Endothelial cell (in vitro differentiated cells): ENCODE measurements around the gene P3H3. TPM values are rescaled to one million over a fixed set of nuclear protein-coding genes. Genes with fewer than 3 reads are reported as not detected.

Source experiments
- DNase-seq: peaks from one replicate; pipeline ENCODE4 v3.0.0; 2021; ENCODE audit warnings: low spot score
- H3K27ac Mint-ChIP-seq: one replicate; pipeline ENCODE4 v1.8.0; 2021; ENCODE audit warnings: mixed read lengths, inconsistent platforms; ENCODE audit not compliant: unreplicated experiment
- H3K27me3 Mint-ChIP-seq: one replicate; pipeline ENCODE4 v1.8.0; 2021; ENCODE audit warnings: mild to moderate bottlenecking, moderate library complexity, mixed read lengths, inconsistent platforms; ENCODE audit not compliant: unreplicated experiment
- H3K36me3 Mint-ChIP-seq: one replicate; pipeline ENCODE4 v1.8.0; 2021; ENCODE audit warnings: mild to moderate bottlenecking, low read depth, mixed read lengths, inconsistent platforms; ENCODE audit not compliant: unreplicated experiment
- H3K4me1 Mint-ChIP-seq: one replicate; pipeline ENCODE4 v1.8.0; 2021; ENCODE audit warnings: mild to moderate bottlenecking, mixed read lengths, inconsistent platforms; ENCODE audit not compliant: unreplicated experiment
- H3K4me3 Mint-ChIP-seq: one replicate; pipeline ENCODE4 v1.8.0; 2021; ENCODE audit warnings: mild to moderate bottlenecking, mixed read lengths, inconsistent platforms; ENCODE audit not compliant: unreplicated experiment
- H3K9me3 Mint-ChIP-seq: one replicate; pipeline ENCODE4 v1.8.0; 2021; ENCODE audit warnings: mixed read lengths, inconsistent platforms; ENCODE audit not compliant: unreplicated experiment
- CTCF ChIP-seq: fragments of 200-600 bp; sonication (generic); IDR thresholded peaks from one replicate; pipeline ENCODE4 v1.5.0; 2021; ENCODE audit warnings: antibody characterized with exemption; ENCODE audit not compliant: unreplicated experiment
- total RNA-seq: library from RNA; stranded (reverse); fragmentation: NEBNext Ultra II Directional; extraction: Animal tissue kit (Norgen Biotek cat#: 25700); gene quantifications from one replicate; pipeline ENCODE4 v1.2.1, GENCODE V29; 2021; ENCODE audit not compliant: unreplicated experiment

The P3H3 gene
- total RNA-seq, 1 donor from 2014 or later: 48.8 TPM

- peak overlapping the region; percentile 62 for H3K4me3 Mint-ChIP-seq
- peaks cover 11% of the 10 kb centered on the region for H3K27me3 Mint-ChIP-seq
- no peak for TF ChIP-seq CTCF
- H3K4me1 Mint-ChIP-seq: peaks cover 31% of the 10 kb centered on the region
- H3K36me3 Mint-ChIP-seq: peaks cover 37% of the 10 kb centered on the region
- H3K27ac Mint-ChIP-seq: peak overlapping the region; percentile 50
- no peak for DNase-seq
- no peaks in the 10 kb centered on the region for H3K9me3 Mint-ChIP-seq
These were observed 21.9 kb downstream of the P3H3 start for GRCh38 chr12:6849976-6850560.

- no peak for TF ChIP-seq CTCF
- Mint-ChIP-seq H3K9me3 (no peaks in the 10 kb centered on the region), H3K27me3 (peaks cover 11% of the 10 kb centered on the region), H3K4me3 (peak overlapping the region; percentile 99), H3K4me1 (peaks cover 31% of the 10 kb centered on the region), H3K36me3 (peaks cover 38% of the 10 kb centered on the region), H3K27ac (no peak overlapping the region)
- DNase-seq: no peak
These were observed 22.6 kb downstream of the P3H3 start for GRCh38 chr12:6850796-6851152.

- Mint-ChIP-seq H3K4me3 (peak within 1 kb of the TSS; percentile 99), H3K36me3 (peaks cover 39% of the 10 kb centered on the region), H3K27ac (peak within 1 kb of the TSS; percentile 90), H3K4me1 (peaks cover 31% of the 10 kb centered on the region), H3K9me3 (no peaks in the 10 kb centered on the region), H3K27me3 (peaks cover 11% of the 10 kb centered on the region)
- no peak for TF ChIP-seq CTCF
- peak; percentile 88 for DNase-seq
These were observed 23.1 kb downstream of the P3H3 start, which contains the start of gene CDCA3 for GRCh38 chr12:6851153-6851920. Gene CDCA3 (minus strand): TSS chr12:6851286. CDS start chr12:6850952, 334 bp downstream.

- H3K36me3 Mint-ChIP-seq: peaks cover 38% of the 10 kb centered on the region
- H3K27me3 Mint-ChIP-seq: peaks cover 10% of the 10 kb centered on the region
These were observed 23.9 kb downstream of the P3H3 start, which contains the start of gene USP5 for GRCh38 chr12:6851921-6852650. Gene USP5 (plus strand): TSS chr12:6852150. CDS start chr12:6852180, 30 bp downstream.

More at GRCh38 chr12:6851921-6852650, 23.9 kb downstream of the P3H3 start, which contains the start of gene USP5:
- H3K4me3 Mint-ChIP-seq: peak within 1 kb of the TSS; percentile 99
- no peaks in the 10 kb centered on the region for H3K9me3 Mint-ChIP-seq
- DNase-seq: peak; percentile 98
- peaks cover 31% of the 10 kb centered on the region for H3K4me1 Mint-ChIP-seq
- TF ChIP-seq CTCF: no peak
- peak within 1 kb of the TSS; percentile 90 for H3K27ac Mint-ChIP-seq
